ENCODE results near the gene GDF7. TPM values are rescaled to one million over a fixed set of nuclear protein-coding genes. Genes with fewer than 3 reads are reported as not detected.

The GDF7 gene
- total RNA-seq, 1 donor from 2014 or later, result 12.8 TPM

DNA sequence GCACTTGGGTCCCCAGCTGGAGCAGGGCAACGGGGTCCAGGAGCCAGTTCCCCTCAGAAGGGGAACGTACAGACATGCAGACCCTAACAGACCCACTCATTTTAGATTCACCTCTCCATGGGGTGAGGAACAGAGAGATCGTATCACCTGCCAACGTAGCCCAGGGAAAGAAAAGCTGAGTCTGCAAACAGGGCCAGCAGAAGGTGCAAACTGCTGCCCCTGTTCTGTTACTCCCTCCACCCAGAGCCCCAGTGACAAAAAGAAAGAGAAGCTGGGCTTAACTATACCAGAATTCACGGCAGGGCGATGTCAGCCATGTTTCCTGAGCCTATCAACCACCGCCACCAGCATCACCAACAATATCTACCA is 15.2 kb upstream of the GDF7 start:
- Mint-ChIP-seq H3K4me3 (ENCODE audit: unreplicated experiment) (peak overlapping the region; percentile 70), H3K36me3 (ENCODE audit: low read depth) (no peaks in the 10 kb centered on the region), H3K4me1 (ENCODE audit: low read depth) (peaks cover 52% of the 10 kb centered on the region), H3K27me3 (ENCODE audit: low read depth) (peaks cover 6% of the 10 kb centered on the region), H3K27ac (ENCODE audit: unreplicated experiment) (peak overlapping the region; percentile 91), H3K9me3 (ENCODE audit: low read depth) (no peaks in the 10 kb centered on the region)
- no peak for DNase-seq (ENCODE audit: low spot score)
- TF ChIP-seq, protein P1, sequence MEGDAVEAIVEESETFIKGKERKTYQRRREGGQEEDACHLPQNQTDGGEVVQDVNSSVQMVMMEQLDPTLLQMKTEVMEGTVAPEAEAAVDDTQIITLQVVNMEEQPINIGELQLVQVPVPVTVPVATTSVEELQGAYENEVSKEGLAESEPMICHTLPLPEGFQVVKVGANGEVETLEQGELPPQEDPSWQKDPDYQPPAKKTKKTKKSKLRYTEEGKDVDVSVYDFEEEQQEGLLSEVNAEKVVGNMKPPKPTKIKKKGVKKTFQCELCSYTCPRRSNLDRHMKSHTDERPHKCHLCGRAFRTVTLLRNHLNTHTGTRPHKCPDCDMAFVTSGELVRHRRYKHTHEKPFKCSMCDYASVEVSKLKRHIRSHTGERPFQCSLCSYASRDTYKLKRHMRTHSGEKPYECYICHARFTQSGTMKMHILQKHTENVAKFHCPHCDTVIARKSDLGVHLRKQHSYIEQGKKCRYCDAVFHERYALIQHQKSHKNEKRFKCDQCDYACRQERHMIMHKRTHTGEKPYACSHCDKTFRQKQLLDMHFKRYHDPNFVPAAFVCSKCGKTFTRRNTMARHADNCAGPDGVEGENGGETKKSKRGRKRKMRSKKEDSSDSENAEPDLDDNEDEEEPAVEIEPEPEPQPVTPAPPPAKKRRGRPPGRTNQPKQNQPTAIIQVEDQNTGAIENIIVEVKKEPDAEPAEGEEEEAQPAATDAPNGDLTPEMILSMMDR (IDR thresholded peaks at IDR 0.05), result no peak

DNA sequence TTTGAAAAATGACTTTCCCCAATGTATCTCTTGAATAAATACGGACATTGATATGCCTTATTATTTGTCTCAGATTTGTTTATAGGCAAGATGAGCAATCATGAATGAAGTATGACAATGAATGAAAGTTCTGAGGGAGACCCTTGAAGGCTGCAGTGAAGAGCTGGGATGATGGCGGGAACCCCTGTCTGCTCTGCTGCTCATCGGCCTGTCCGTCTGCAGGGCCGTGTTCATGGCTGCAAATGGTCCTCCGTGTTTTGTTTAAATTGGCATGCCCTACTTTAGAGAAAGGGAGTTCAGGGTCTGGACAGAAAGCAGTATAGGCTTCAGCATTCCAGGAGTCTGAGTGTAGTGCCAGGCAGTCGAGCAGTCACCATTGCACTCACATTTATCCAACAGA is 14.8 kb upstream of the GDF7 start:
- Mint-ChIP-seq H3K36me3 (ENCODE audit: low read depth) (no peaks in the 10 kb centered on the region), H3K27ac (ENCODE audit: unreplicated experiment) (peak overlapping the region; percentile 91), H3K4me1 (ENCODE audit: low read depth) (peaks cover 52% of the 10 kb centered on the region), H3K4me3 (ENCODE audit: unreplicated experiment) (peak overlapping the region; percentile 41), H3K9me3 (ENCODE audit: low read depth) (no peaks in the 10 kb centered on the region), H3K27me3 (ENCODE audit: low read depth) (peaks cover 6% of the 10 kb centered on the region)
- TF ChIP-seq, protein P1 (IDR thresholded peaks at IDR 0.05), result no peak
- DNase-seq (ENCODE audit: low spot score), result peak; percentile 42

DNA sequence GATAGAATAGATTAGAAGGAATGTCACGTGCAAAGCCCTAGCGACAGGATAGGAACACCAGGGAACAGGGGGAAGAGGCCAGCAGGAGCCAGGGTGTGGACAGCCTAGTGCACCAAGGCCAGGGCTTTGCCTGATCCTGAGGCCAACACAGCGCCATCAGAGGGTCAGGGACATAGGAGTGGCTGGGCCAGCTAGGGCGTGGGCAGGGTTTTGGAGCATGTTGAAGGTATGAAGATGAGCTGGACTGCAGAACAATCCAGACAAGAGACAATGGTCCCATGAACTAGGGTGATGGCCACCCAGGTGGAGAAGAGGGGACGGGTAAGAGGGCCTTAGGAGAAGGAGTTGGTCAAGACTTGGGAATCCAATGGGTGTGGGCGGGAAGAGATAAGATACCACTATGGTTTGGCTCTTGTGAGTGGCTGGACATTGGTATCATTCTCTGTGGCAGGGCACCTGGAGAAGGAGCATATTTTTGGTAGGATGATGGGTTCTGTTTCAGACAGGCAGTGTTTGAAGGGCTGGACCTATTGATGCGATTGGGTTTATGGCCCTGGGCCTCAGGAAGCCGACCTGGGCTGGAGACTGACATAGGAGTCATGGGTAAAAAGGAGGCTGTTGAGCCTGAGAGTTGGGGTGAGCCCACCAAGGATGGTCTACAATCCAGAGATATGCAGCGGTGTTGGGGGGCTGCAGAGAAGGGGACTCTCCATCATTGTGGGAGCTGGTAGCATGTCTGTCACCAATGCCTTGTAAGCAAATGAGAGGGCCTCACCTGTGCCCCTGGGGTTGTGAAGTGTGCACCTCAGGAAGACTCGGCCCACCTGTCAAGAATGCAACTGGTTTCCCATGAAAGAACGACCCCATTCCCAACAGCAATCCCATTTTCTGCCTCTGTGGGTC is 14.0 kb upstream of the GDF7 start:
- Mint-ChIP-seq H3K27ac (ENCODE audit: unreplicated experiment) (peak overlapping the region; percentile 91), H3K4me1 (ENCODE audit: low read depth) (peaks cover 46% of the 10 kb centered on the region), H3K27me3 (ENCODE audit: low read depth) (peaks cover 7% of the 10 kb centered on the region), H3K9me3 (ENCODE audit: low read depth) (no peaks in the 10 kb centered on the region), H3K36me3 (ENCODE audit: low read depth) (no peaks in the 10 kb centered on the region), H3K4me3 (ENCODE audit: unreplicated experiment) (no peak overlapping the region)
- TF ChIP-seq, protein P1 (IDR thresholded peaks at IDR 0.05), result no peak
- peak; percentile 68 for DNase-seq (ENCODE audit: low spot score)

DNA sequence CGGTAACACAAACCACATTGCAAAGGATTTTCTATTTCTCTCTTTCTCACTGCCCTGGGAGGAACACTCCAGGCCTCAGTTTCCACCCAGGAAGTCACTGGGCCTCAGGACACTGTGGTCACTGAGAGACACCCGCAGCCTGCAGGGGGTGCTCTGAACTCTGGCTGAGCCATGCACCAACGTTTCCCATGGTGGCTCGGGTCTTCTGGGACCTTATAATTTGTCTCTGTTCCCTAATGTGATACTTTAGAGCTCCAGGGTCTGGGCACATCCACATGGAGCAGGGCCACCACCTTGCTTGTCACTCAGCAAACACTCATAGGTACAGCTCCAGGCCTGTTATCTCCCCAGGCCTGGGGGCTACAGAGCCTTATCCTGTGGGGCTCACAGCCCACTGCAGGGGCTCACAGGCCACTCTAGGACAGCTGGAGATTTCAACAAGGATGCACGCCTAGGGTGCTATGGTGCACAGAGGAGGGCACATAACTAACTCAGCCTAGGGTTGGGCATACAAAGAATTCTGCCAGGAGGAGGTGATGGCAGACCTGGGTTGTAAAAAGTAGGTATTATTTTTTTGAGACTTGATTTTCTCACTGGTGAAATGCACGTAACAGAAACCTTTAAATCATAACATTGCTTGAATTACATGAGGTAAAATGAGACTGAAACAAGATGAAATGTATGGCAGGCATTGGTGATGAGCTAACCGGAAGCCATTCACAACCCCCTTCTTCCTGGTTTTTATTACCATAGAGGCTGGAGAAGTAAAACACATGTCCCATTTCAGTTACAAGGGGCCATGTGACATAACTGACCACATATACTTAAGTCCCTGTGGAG is 13.0 kb upstream of the GDF7 start:
- Mint-ChIP-seq H3K9me3 (ENCODE audit: low read depth) (no peaks in the 10 kb centered on the region), H3K4me3 (ENCODE audit: unreplicated experiment) (no peak overlapping the region), H3K4me1 (ENCODE audit: low read depth) (peaks cover 36% of the 10 kb centered on the region), H3K36me3 (ENCODE audit: low read depth) (no peaks in the 10 kb centered on the region), H3K27ac (ENCODE audit: unreplicated experiment) (no peak overlapping the region), H3K27me3 (ENCODE audit: low read depth) (peaks cover 14% of the 10 kb centered on the region)
- DNase-seq (ENCODE audit: low spot score), result peak; percentile 33
- TF ChIP-seq, protein P1 (IDR thresholded peaks at IDR 0.05), result peak; percentile 3

DNA sequence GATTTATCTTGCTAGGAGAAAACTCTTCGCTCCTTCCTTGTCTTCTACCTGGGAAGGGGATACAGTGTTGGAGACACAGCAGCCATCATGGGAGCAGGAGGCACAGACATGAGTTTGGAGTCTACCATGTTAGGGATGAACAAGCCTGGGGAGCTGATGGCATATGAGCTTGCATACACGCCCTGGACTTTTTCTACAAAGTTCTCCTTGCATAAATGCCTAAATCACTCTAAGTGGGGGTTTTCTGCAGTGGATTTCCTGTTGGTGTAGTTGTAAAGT is 12.5 kb upstream of the GDF7 start:
- Mint-ChIP-seq H3K27ac (ENCODE audit: unreplicated experiment) (no peak overlapping the region), H3K4me3 (ENCODE audit: unreplicated experiment) (no peak overlapping the region), H3K27me3 (ENCODE audit: low read depth) (peaks cover 18% of the 10 kb centered on the region), H3K9me3 (ENCODE audit: low read depth) (no peaks in the 10 kb centered on the region), H3K4me1 (ENCODE audit: low read depth) (peaks cover 31% of the 10 kb centered on the region), H3K36me3 (ENCODE audit: low read depth) (no peaks in the 10 kb centered on the region)
- DNase-seq (ENCODE audit: low spot score), result no peak
- TF ChIP-seq, protein P1 (IDR thresholded peaks at IDR 0.05), result no peak
